Heart right ventricle (tissue), 16 donors: Measurements from ENCODE around the gene NELFCD. TPM values are rescaled to one million over a fixed set of nuclear protein-coding genes. Genes with fewer than 3 reads are reported as not detected.

ENCODE experiments used
- ATAC-seq, 8 donors: fragments of 200-7000 bp; cut with Tn5 transposase; one replicate each; pipeline ENCODE4 v1.9.1; 2020; ENCODE audit warnings: mild to moderate bottlenecking in 8 of 8, moderate library complexity in 8 of 8, moderate number of reproducible peaks in 1 of 8
- DNase-seq, 2 donors: peaks; one replicate each; pipeline ENCODE4 v3.0.0-alpha.2; 2020
- H3K27ac ChIP-seq, 10 donors: fragments of 200-600 bp; sonication (generic) in 2 of 10; one replicate each; pipeline versions ENCODE4 v1.5.0 to v1.8.0; 2020 to 2022; ENCODE audit warnings: mild to moderate bottlenecking in 3 of 10
- H3K27me3 ChIP-seq, 7 donors: fragments of 200-600 bp; one replicate each; pipeline ENCODE4 v1.8.0; 2021 to 2022; ENCODE audit warnings: mild to moderate bottlenecking in 2 of 7
- H3K36me3 ChIP-seq, 9 donors: fragments of 200-600 bp; sonication (generic) in 1 of 9; one replicate each; pipeline versions ENCODE4 v1.5.0 to v1.8.0; 2020 to 2022; ENCODE audit warnings: mild to moderate bottlenecking in 2 of 9
- H3K4me1 ChIP-seq, 9 donors: fragments of 200-600 bp; sonication (generic) in 1 of 9; one replicate each; pipeline versions ENCODE4 v1.5.0 to v1.8.0; 2020 to 2022; ENCODE audit warnings: mild to moderate bottlenecking in 4 of 9
- H3K4me3 ChIP-seq, 10 donors: fragments of 200-600 bp; sonication (generic) in 2 of 10; one replicate each; pipeline versions ENCODE4 v1.5.0 to v1.8.0; 2020 to 2022; ENCODE audit warnings: mild to moderate bottlenecking in 7 of 10, moderate library complexity in 2 of 10
- H3K9me3 ChIP-seq, 11 donors: fragments of 200-600 bp in 10 of 11; sonication (generic) in 2 of 11; one replicate each; pipeline versions ENCODE4 v1.5.0 to v1.8.0; 2013 to 2022; ENCODE audit warnings: mild to moderate bottlenecking in 2 of 11, control low read depth in 1 of 11, moderate library complexity in 1 of 11
- CTCF ChIP-seq, 9 donors: fragments of 200-600 bp; sonication (generic) in 2 of 9; IDR thresholded peaks; one replicate each; pipeline versions ENCODE4 v1.5.0 to v1.8.0; 2021 to 2022; ENCODE audit warnings: antibody characterized with exemption in 9 of 9, mild to moderate bottlenecking in 5 of 9, moderate library complexity in 1 of 9
- WGBS, 2 donors: extraction: QIAGEN DNeasy Blood & Tissue Kit; methylation state at CpG; one replicate each; pipeline ENCODE4 v1.1.7; 2013; ENCODE audit warnings: inconsistent platforms in 1 of 2; 5-methylcytosine and 5-hydroxymethylcytosine counted together
- intact Hi-C, 10 donors: fragments of 100-400 bp; cut with DNase I; formaldehyde crosslinking; loops; one replicate each; pipeline versions ENCODE4 v1.11.1 to v1.14.2; 2022
- polyA plus RNA-seq, 2 donors: library from polyadenylated mRNA; stranded (reverse); fragments of 200-250 nt; gene quantifications; one replicate each; pipeline ENCODE4 v1.2.3, GENCODE V29; 2013
- total RNA-seq, 10 donors: library from RNA; stranded (reverse); fragmentation: NEBNext Ultra II Directional in 3 of 10; extraction: Animal tissue kit (Norgen Biotek cat#: 25700) in 3 of 10; gene quantifications; one replicate each; pipeline versions ENCODE4 v1.2.1 to v1.2.4, GENCODE V29; 2021 to 2023
- donor health status: Arrhythmogenic right ventricular cardiomyopathy.
- donor health status: ischemic (EF 13 %, LVEDD 7.1; RV severe dilation, severe dysfunction).
- donor health status: healthy with polysubstance abuse.
- donor health status: DM: no; HTN: yes; CAD: no.
- donor health status: DM: no; HTN: no; CAD: no.
- donor health status: ischemic (EF 25% LVEDD 6.9; RV normal size, moderate dysfunction).
- donor health status: ischemic (EF 25% LVEDD 5.7; RV mildly dilated, moderate dysfunction).
- donor health status: healthy.
- donor health status: DM: yes; HTN: yes; CAD: no.
- donor health status: Ischemic cardiomyopathy.
- donor health status: ischemic (EF 35%, LVEDD 5.7; RV mildly dilated, moderate dysfunction).
- donor health status: nonischemic (EF 11% LVEDD 7.7; RV severe dilation, severe dysfunction).
- donor health status: DM: yes; HTN: yes; CAD: no.
- donor health status: PGD.
- donor health status: ischemic (EF 29% LVEDD 5.4; RV normal size, mild dysfunction).
- donor health status: nonischemic (EF 23%, LVEDD 6.1; RV moderate dilation, normal function).

NELFCD gene
- total and polyA plus RNA-seq, 12 donors = 22.8 to 48.1 (median 31.1) TPM

- no peak overlapping the region for H3K4me3 ChIP-seq
- H3K27ac ChIP-seq = peak overlapping the region in 1 of 10 donors; percentile 6
These were observed 11.9 kb downstream of the NELFCD start for GRCh38 chr20:58992911-58993310.

GRCh38 chr20:58993332-58994248 is 12.5 kb downstream of the NELFCD start:
- peaks cover 0 to 13% (median 4%) of the 10 kb centered on the region in 9 donors for H3K4me1 ChIP-seq
- no peaks in the 10 kb centered on the region for H3K27me3 ChIP-seq
- intact Hi-C loops = loop anchor here in 1 of 10 donors (10.0 kb wide), 1 partner anchor 339 kb away; the partner anchor contains the start of gene STX16
- no peak for TF ChIP-seq CTCF (IDR thresholded peaks at IDR 0.05)
- H3K9me3 ChIP-seq = no peaks in the 10 kb centered on the region
- H3K4me3 ChIP-seq = no peak overlapping the region
- WGBS, 2 donors = 89 to 92% methylated on average over 23 of the region's 23 CpGs
- peak overlapping the region in 1 of 10 donors; percentile 6 for H3K27ac ChIP-seq
- ATAC-seq (peak in 2 of 8 donors; percentile 15 to 18), DNase-seq (no peak)
- peaks cover 0 to 100% (median 83%) of the 10 kb centered on the region in 9 donors for H3K36me3 ChIP-seq

More at GRCh38 chr20:58992911-58993310, 11.9 kb downstream of the NELFCD start:
- TF ChIP-seq CTCF (IDR thresholded peaks at IDR 0.05) = no peak
- Histone ChIP-seq H3K27me3 (no peaks in the 10 kb centered on the region), H3K4me1 (peaks cover 0 to 13% (median 4%) of the 10 kb centered on the region in 9 donors), H3K36me3 (peaks cover 0 to 100% (median 85%) of the 10 kb centered on the region in 9 donors), H3K9me3 (no peaks in the 10 kb centered on the region)
- intact Hi-C loops = loop anchor here in 1 of 10 donors (10.0 kb wide), 1 partner anchor 338 kb away; the partner anchor contains the start of gene STX16
- 68 to 92% methylated on average over 3 of the region's 3 CpGs for WGBS, 2 donors
- ATAC-seq (no peak), DNase-seq (no peak)

- H3K36me3 ChIP-seq = peaks cover 0 to 100% (median 85%) of the 10 kb centered on the region in 9 donors
- H3K4me3 ChIP-seq = no peak overlapping the region
- ATAC-seq = peak in 1 of 8 donors; percentile 48
- H3K4me1 ChIP-seq = peaks cover 0 to 13% (median 4%) of the 10 kb centered on the region in 9 donors
- intact Hi-C loops = loop anchor here in 1 of 10 donors (10.0 kb wide), 1 partner anchor 340 kb away; the partner anchor contains the start of gene STX16
- H3K27ac ChIP-seq = peak overlapping the region in 4 of 10 donors; percentile 1 to 27 (median 18)
- WGBS, 2 donors = 68 to 81% methylated on average over 17 of the region's 17 CpGs
- DNase-seq = no peak
- TF ChIP-seq CTCF (IDR thresholded peaks at IDR 0.05) = no peak
- H3K27me3 ChIP-seq = no peaks in the 10 kb centered on the region
- no peaks in the 10 kb centered on the region for H3K9me3 ChIP-seq
These were observed 13.5 kb downstream of the NELFCD start for GRCh38 chr20:58994390-58995159.
